HG03135 (cell line): ENCODE data around the gene ENOX1.

Source experiments
- ATAC-seq: cut with Tn5 transposase; IDR thresholded peaks from one replicate; pipeline ENCODE4 v1.9.1; 2021; ENCODE audit warnings: mild to moderate bottlenecking, moderate library complexity; ENCODE audit not compliant: unreplicated experiment

ENOX1 gene

DNA sequence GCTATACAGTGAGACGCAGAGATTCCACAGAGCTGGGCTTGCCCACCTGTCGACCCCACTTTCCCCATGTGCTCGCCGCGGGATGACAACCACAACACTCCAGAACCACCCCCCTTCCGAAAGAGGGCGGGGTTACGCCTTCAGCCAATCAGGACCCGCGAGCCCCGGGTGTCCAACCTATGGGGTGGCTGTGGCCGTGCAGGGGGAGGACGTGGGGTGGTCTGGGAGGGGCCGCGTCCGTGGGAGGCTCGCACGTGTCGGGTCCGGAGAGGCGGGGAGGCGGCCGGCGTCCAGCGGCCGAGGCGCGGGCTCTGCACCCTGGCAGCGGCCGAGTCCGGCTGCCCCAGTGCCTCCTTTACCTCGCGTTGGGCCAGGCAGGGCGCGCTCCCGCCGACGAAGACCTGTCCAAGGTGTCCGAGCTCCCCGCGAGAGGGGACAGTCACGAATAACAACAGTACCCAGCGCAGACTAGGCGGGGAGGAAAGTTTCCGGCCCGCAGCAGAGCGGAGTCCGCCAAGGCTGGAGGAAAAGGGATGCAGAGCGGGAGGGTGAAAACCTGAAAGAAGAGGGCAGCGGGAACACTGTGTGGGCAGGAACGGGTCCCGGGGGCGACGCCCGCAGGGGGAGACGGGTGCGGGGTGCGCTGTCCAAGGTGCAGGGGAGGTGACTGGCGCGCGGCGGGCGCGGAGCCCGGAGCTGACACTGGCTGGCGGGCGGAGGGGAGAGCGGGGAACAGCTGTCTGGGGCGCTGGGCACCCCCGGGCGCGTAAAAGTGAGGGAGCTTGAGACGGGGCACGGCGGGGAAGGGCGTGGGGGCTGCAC lies 911 bp downstream of the ENOX1 start:
- peak; percentile 21 for ATAC-seq

DNA sequence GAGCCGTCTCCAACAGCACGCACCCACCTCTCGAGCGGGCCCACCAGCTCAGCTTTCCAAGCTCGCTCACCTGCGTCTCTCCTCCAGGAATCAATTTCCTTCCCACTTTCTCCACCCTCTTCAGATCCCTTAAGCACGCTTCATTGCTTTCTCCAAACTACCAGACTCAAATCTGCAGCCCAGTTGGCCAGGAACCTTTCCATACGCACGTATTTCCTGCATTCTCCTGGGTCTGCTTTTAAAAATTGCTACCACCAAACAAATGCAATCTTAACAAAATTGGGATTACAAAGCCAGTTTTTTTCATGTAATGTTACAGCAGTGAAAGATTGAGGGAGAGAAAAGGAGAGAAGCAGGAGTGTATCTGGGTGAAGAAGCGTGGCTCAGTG lies 1.5 kb downstream of the ENOX1 start:
- ATAC-seq = no peak

GRCh38 chr13:43784496-43784895 lies 2.3 kb downstream of the ENOX1 start:
- no peak for ATAC-seq

DNA sequence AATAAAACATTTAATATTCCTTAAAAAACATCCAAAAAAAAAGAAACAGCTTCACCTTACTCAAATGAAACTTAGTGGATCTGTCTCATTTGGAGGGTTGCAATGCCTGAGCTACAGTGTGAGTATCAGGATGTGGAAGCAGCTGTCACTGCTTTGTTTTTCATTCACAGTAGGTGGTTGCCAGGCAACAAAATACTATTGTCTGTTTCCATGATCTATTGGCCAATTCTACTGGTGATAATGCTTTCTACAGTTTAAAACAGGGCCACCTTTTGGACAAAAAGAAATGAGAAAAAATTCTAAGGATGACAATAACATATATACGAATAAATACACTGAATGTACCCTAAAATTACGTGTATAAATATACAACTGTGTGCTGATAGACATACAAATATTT lies 3.0 kb downstream of the ENOX1 start:
- no peak for ATAC-seq

DNA sequence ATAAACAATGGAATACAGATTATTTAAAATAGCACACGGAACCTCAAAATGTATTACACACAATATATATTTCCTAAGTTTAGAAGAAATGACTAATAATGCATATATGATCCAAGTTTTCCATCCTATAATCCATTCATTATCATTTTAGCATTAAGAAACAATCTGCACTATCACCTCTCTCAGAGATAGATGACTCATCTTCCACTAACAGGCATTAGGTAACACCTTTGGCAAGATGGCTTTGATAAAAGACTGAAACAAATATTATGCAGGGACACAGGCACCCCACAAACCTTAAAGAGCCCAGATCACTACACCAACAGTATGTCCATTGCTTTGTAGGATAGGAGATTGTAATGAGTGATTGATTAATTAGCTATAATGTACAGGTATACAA lies 4.1 kb downstream of the ENOX1 start:
- no peak for ATAC-seq

DNA sequence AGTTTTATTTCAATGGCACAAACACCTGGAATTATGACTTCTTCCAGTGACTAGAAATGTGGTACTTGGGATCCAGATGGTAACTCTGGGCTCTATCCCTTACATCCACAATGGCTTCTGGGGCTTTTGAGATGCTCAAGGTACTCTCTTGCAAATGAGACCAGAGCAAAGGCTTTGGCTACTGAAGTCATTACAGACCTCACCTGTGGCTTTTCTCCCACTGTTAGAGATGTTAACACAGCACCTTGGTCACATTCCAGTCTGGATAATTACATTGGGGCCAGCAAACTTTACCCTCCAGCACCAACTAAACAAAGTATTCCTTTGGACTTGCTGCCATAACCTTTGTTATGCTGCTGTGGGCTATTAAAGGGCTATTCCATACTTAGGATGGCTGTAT lies 6.1 kb downstream of the ENOX1 start:
- no peak for ATAC-seq

DNA sequence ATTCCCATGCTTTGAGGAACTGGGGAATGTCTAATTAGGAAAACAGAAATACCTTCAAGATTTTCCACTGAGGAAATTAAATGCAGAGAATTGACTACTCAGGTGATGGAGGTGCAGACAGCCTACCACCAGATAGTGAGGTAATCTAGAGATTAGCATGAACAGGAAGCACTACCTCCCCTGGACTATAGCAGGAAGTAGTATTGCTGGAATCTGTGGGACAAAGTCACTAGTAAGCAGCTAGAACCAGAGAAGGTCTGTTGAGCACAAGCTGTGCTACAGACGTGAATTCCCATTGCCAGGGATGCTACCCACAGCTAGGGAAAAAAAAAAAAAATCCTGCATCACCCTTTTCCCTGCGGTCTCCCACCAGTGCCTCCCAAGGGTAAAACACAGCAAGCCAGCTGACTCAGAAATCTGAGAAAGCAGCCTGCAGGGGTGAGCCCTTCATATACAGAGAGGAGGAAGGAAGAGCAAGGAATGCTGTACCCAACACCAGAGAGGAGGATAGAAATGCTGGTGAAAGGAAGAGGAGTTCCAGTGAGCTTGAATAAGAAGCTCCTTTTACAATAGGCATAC lies 10.2 kb downstream of the ENOX1 start:
- ATAC-seq = no peak

DNA sequence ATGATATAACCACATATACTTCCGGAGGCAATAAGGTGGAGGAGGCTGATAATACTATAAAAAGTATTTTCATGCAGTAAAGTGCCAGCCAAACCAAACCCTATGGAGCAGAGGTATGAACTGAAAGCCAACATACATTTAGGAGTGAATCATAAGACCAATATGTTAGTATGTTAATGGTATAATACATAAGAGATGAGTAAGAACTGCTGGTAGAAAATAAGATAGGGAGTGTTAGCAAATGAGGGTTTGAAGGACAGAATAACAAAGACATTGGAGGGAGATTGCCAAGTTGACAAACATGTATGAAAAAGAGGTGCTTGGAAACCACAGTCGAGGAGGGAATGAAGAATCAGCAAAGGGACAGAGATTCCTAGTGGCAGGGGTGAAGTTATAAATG lies 10.8 kb downstream of the ENOX1 start:
- no peak for ATAC-seq

- no peak for ATAC-seq
Measured at GRCh38 chr13:43773602-43774001, 13.2 kb downstream of the ENOX1 start.

- no peak for ATAC-seq
Measured at GRCh38 chr13:43770871-43771270, 15.9 kb downstream of the ENOX1 start.

DNA sequence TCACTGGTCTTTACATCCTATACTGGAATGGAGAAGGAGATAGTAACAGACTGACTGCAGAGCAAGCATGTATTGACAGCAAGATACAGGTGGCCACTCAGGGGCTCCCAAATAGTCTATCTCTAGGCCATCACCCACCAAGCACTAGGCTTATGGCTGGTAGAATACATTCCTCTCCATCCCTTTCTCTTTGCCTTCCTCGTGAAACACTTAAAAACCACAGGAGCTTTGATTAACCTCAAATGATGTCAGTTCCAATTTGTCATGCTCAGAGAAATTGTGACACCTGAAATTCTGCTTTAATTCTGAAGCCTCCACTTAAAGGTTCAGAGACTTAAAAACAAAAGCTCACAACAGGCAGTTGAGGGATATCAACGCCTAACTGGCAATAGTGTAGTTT lies 17.2 kb downstream of the ENOX1 start:
- ATAC-seq = no peak

DNA sequence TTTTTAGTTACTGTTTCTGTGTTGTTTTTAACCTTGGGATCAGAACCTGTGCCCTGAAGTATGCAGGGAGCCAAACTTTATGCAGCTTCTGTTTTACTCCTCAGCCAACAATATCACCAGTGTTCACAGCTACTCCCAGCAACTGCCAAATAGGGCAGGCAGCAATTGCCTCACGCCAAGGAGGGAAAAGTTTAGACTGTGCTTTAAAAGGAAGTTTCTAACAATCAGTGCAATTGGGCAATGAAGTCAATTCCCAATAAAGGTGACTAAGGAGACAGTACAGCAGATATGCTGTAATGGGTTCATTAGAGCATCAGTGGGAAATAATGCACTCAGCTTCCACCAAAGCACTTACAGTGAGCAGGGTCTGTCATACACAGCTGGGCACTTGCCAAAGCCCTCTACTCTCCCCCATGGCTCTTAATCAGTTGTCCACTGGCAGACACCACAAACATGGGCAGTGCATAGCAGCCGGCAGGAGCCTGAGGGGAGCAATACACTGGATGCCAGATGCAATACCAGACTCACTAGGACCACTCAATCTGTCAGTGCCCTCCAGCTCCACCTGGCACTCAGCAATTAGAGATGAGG lies 19.3 kb downstream of the ENOX1 start:
- no peak for ATAC-seq

DNA sequence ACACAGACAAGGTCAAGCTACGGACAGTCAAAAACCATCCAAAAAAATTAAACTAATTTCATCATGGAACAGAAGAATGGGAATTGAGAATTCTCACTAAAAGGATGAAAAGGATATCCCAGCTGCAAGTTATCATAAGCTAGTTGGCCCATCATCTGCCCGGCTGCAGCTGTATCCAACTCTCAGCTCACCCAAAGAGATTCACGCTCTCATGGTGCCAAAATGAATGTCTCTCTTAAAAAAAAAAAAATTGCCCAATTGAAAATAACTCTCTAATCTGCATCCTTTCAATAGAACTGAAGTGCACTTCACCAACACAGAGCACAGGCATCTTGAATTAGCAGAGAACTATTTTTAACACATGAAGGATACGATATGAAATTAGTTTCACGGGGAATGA lies 20.0 kb downstream of the ENOX1 start:
- no peak for ATAC-seq

DNA sequence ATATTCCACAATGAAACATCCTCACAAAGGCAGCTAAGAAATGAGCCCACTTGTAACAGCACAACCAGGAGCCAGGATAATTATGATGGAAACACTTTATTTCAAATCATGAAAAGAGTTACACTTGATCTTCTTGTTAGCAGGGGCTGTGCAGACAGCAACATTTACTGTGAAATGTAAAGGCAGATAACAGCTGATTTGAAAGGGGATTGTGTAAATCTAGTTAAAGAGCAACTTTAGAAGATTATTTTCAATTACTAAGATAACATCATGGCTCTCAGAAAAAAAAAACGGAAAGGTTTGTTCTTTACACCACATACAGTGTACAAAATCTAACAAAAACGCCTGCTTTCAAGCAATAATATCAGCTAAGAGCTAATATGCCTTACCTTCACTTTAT lies 22.4 kb downstream of the ENOX1 start:
- ATAC-seq = no peak

DNA sequence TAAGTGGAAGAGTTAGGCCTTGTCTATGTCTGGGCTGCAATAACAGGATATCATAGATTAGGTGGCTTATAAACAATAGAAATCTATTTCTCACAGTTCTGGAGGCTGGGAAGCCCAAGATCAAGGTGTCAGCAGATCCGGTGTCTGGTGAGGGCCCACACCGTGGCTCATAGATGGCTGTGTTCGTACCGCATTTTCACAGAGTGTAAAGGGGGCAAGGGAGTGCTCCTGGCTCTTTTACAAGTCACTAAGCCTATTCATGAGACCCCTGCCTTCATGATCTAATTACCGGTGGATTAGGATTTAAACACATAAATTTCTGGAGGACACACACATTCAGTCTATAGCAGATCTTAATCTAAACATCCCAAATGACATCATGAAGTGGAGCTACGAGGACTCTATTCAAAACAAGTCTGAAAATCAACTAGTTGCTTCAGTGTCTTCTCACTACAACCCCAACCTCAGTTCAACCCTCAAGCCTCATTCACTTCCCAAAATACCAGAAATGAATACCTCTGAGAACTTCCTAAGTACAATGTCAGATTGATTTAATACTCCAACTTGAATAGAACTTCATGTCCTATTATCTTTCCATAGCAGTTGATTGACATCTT lies 23.5 kb downstream of the ENOX1 start:
- ATAC-seq = no peak

- no peak for ATAC-seq
Measured at GRCh38 chr13:43761616-43762315, 25.0 kb downstream of the ENOX1 start.

GRCh38 chr13:43760257-43760656 lies 26.5 kb downstream of the ENOX1 start:
- ATAC-seq = no peak

- ATAC-seq = no peak
Measured at GRCh38 chr13:43758834-43759233, 27.9 kb downstream of the ENOX1 start.

GRCh38 chr13:43757266-43757665 lies 29.5 kb downstream of the ENOX1 start:
- no peak for ATAC-seq

- no peak for ATAC-seq
Measured at GRCh38 chr13:43755844-43756243, 30.9 kb downstream of the ENOX1 start.

- ATAC-seq = no peak
Measured at GRCh38 chr13:43751624-43752023, 35.1 kb downstream of the ENOX1 start.
